ENCODE measurements around the gene NHS. TPM values are rescaled to one million over a fixed set of nuclear protein-coding genes. Genes with fewer than 3 reads are reported as not detected.

The NHS gene
- 5.0 and 9.9 TPM in 2 replicates for polyA plus RNA-seq (2011; rRNA removed)
- polyA plus RNA-seq (2012; cell fraction: cytosol; rRNA removed): 0.91 and 1.1 TPM in 2 replicates
- 3.0 and 3.6 TPM in 2 replicates for polyA plus RNA-seq (2012; cell fraction: nucleus; rRNA removed)
- 3.6 to 4.3 TPM (median 4.2 TPM) in 3 replicates for polyA plus RNA-seq (2017; fragmentation: RNase III; extraction: RNeasy Plus Mini Kit Qiagen cat#74134 plus additional on column Dnase treatment)
- 9.6 and 12.5 TPM in 2 replicates for polyA minus RNA-seq (2011; rRNA and poly(A)+ RNA removed)

GRCh38 chrX:17374619-17375366, at the start of gene NHS:
NHS (plus strand) TSS chrX:17375200; CDS start chrX:17375758, 558 bp downstream.
- 5% methylated on average over 7 of the region's 52 CpGs for WGBS (ENCODE audit: missing lambda C conversion rate)
- peak; percentile 67 for FAIRE-seq

More at GRCh38 chrX:17374619-17375366, at the start of gene NHS:
- Histone ChIP-seq H3K9me3 (no peaks in the 10 kb centered on the region), H3K4me3 (peak within 1 kb of the TSS; percentile 93), H3K4me2 (peak within 1 kb of the TSS; percentile 92), H3K27ac (peak within 1 kb of the TSS; percentile 88 to 98), H3K4me1 (peaks cover 16% of the 10 kb centered on the region; the same call in 2 of the 3 replicates)
- DNase-seq (ENCODE audit: low read depth in 1 of 2, low spot score in 1 of 2): peak; percentile 68 to 87
- peak; percentile 82 to 84 for ATAC-seq
- TF ChIP-seq MAZ (IDR thresholded peaks at IDR 0.05; ENCODE audit: borderline replicate concordance, low read depth, low read length): 0 out of 2 replicates have a peak, but pooled peaks have one; percentile 25
- TF ChIP-seq JUN (IDR thresholded peaks at IDR 0.05): peak in 1 of 2 experiments; percentile 53; a peak in 1 of 5 replicates
- peak; percentile 88 for TF ChIP-seq SMC3 (IDR thresholded peaks at IDR 0.05)
- TF ChIP-seq TFCP2L1 (CRISPR knock-in tag; IDR thresholded peaks at IDR 0.05): no peak
- no peak for TF ChIP-seq KDM5A (IDR thresholded peaks at IDR 0.05)
- no peak for TF ChIP-seq ZNF302 (CRISPR knock-in tag; IDR thresholded peaks at IDR 0.05)
- TF ChIP-seq FOSB (CRISPR knock-in tag; IDR thresholded peaks at IDR 0.05): no peak
- no peak for TF ChIP-seq HES2 (IDR thresholded peaks at IDR 0.05)
- TF ChIP-seq SREBF2 (IDR thresholded peaks at IDR 0.05): no peak
- TF ChIP-seq CTCF (IDR thresholded peaks at IDR 0.05): peak; percentile 56
- no peak for TF ChIP-seq MAFK (IDR thresholded peaks at IDR 0.05; ENCODE audit: partially characterized antibody)
- TF ChIP-seq ESRRA (IDR thresholded peaks at IDR 0.05; ENCODE audit: borderline replicate concordance, low read length): no peak
- no peak for TF ChIP-seq BCL3 (IDR thresholded peaks at IDR 0.05)
- TF ChIP-seq HOXB13 (CRISPR knock-in tag; IDR thresholded peaks at IDR 0.05; ENCODE audit: low read depth): no peak
- TF ChIP-seq MAX (IDR thresholded peaks at IDR 0.05): 0 out of 2 replicates have a peak, but pooled peaks have one; percentile 27
- TF ChIP-seq USF2 (IDR thresholded peaks at IDR 0.05): 0 out of 2 replicates have a peak, but pooled peaks have one; percentile 18
- TF ChIP-seq E2F6 (IDR thresholded peaks at IDR 0.05; ENCODE audit: borderline replicate concordance, low read depth): 0 out of 2 replicates have a peak, but pooled peaks have one; percentile 1
- no peak for TF ChIP-seq FOSL2 (IDR thresholded peaks at IDR 0.05)
- no peak for TF ChIP-seq FOSL2 (CRISPR knock-in tag; IDR thresholded peaks at IDR 0.05)
- peak; percentile 49 to 84; a peak in 4 of 5 replicates for TF ChIP-seq RAD21 (conservative IDR thresholded peaks at IDR 0.05 in 1 of 2, IDR thresholded peaks at IDR 0.05 in 1 of 2)
- TF ChIP-seq NFE2L2 (conservative IDR thresholded peaks at IDR 0.05; ENCODE audit: low read length): no peak
- TF ChIP-seq CEBPB (IDR thresholded peaks at IDR 0.05): no peak
- POLR2A ChIA-PET: no interaction called here
- CTCF ChIA-PET: interaction anchor here (0.7 to 1.2 kb wide), 3 partner anchors 121 to 199 kb away, joined by 3 read pairs; no protein-coding TSS in a partner anchor

Data from A549 (cell line).